KMS-11 (cell line): Measurements from ENCODE around the gene LRRC8B.

ENCODE experiments used
- H2AFZ ChIP-seq: fragments of 200-600 bp; sonication (generic); 2 replicates; pipeline ENCODE4 v1.6.1; 2016; ENCODE audit warnings: antibody characterized with exemption, mixed run types, low read depth
- H3K27ac ChIP-seq: fragments of 200-600 bp; sonication (generic); 2 replicates; pipeline ENCODE4 v1.6.1; 2016; ENCODE audit warnings: mild to moderate bottlenecking, mixed run types
- H3K27me3 ChIP-seq: fragments of 200-600 bp; sonication (generic); 2 replicates; pipeline ENCODE4 v1.6.1; 2017; ENCODE audit warnings: mild to moderate bottlenecking, low read depth, mixed run types, moderate library complexity; ENCODE audit not compliant: insufficient read depth
- H3K36me3 ChIP-seq: fragments of 200-600 bp; sonication (generic); 2 replicates; pipeline ENCODE4 v1.6.1; 2017; ENCODE audit warnings: mild to moderate bottlenecking, mixed run types; ENCODE audit not compliant: insufficient read depth
- H3K4me1 ChIP-seq: fragments of 200-600 bp; sonication (generic); 2 replicates; pipeline ENCODE4 v1.6.1; 2016; ENCODE audit warnings: mild to moderate bottlenecking, low read depth, mixed run types; ENCODE audit not compliant: poor library complexity, severe bottlenecking
- H3K4me2 ChIP-seq: fragments of 200-600 bp; sonication (generic); 2 replicates; pipeline ENCODE4 v1.7.0; 2016; ENCODE audit warnings: mild to moderate bottlenecking, mixed run types
- H3K4me3 ChIP-seq: fragments of 200-600 bp; sonication (generic); IDR thresholded peaks from 2 replicates; pipeline ENCODE4 v1.6.1; 2017; ENCODE audit warnings: low read depth, low read length, mixed read lengths; ENCODE audit not compliant: insufficient read depth
- H3K79me2 ChIP-seq: fragments of 200-600 bp; sonication (generic); 2 replicates; pipeline ENCODE4 v1.6.1; 2016; ENCODE audit warnings: low read depth, mixed run types; ENCODE audit not compliant: insufficient read depth
- H3K9ac ChIP-seq: fragments of 200-600 bp; sonication (generic); 2 replicates; pipeline ENCODE4 v1.6.1; 2016; ENCODE audit warnings: mild to moderate bottlenecking, mixed run types
- H4K20me1 ChIP-seq: fragments of 200-600 bp; sonication (generic); 2 replicates; pipeline ENCODE4 v1.6.1; 2016; ENCODE audit warnings: mild to moderate bottlenecking, mixed run types; ENCODE audit not compliant: insufficient read depth
- CTCF ChIP-seq: fragments of 200-600 bp; sonication (generic); conservative IDR thresholded peaks from 2 replicates; pipeline ENCODE4 v1.6.1; 2017; ENCODE audit warnings: low read depth, mild to moderate bottlenecking, antibody characterized with exemption, low read length, moderate library complexity, mixed read lengths

LRRC8B gene

DNA sequence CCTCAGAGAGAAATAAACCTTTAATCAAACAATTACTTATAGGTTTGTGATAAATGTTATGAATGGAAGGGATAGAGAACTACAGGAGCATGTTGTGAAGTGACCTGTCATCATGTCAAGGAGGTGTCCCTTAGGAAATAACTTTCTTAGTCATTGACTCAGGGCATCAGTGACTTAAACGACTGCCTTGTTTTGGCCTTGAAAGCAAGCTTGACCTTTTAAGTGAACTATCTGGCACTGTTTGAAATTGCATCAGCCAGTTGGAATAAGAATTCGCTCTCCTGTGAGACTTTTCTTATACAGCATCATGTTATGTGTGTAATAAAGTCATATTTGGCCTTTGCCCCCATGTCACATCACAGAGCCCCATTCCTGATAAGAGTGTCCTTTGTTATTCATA, 30.9 kb downstream of the LRRC8B start:
- no peaks in the 10 kb centered on the region for H3K27me3 ChIP-seq
- H3K4me1 ChIP-seq = peaks cover 18% of the 10 kb centered on the region
- H3K36me3 ChIP-seq = no peaks in the 10 kb centered on the region
- no peaks in the 10 kb centered on the region for H4K20me1 ChIP-seq
- H3K79me2 ChIP-seq = no peaks in the 10 kb centered on the region
- no peak overlapping the region for H2AFZ ChIP-seq
- H3K27ac ChIP-seq = no peak overlapping the region
- TF ChIP-seq CTCF = no peak
- no peak overlapping the region for H3K4me3 ChIP-seq
- no peak overlapping the region for H3K4me2 ChIP-seq
- H3K9ac ChIP-seq = no peak overlapping the region

GRCh38 chr1:89556726-89557444, 32.3 kb downstream of the LRRC8B start:
- no peak overlapping the region for H3K27ac ChIP-seq
- no peak overlapping the region for H3K9ac ChIP-seq
- H3K4me3 ChIP-seq = no peak overlapping the region
- H3K4me2 ChIP-seq = no peak overlapping the region
- no peaks in the 10 kb centered on the region for H3K27me3 ChIP-seq
- TF ChIP-seq CTCF = no peak
- peaks cover 16% of the 10 kb centered on the region for H3K4me1 ChIP-seq
- H2AFZ ChIP-seq = no peak overlapping the region
- H3K79me2 ChIP-seq = no peaks in the 10 kb centered on the region
- no peaks in the 10 kb centered on the region for H3K36me3 ChIP-seq
- no peaks in the 10 kb centered on the region for H4K20me1 ChIP-seq

DNA sequence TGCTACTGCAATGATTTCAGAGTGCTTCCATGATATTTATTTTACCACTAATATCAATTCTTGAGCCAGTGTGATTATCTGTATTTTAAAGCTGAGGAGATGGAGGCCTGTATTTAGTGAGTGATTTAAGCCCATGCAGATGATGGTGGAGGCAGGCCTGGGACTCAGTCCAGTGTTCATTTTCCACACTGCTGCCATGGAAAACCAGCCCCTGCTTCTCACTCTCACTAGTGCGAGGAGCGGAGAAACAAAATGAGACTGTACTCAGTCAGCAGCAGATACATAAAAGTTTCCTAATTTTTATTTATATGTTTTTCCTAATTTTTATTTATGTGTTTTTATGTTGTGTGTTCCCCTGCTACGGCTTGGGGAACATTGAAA, 32.8 kb downstream of the LRRC8B start:
- Histone ChIP-seq H4K20me1 (no peaks in the 10 kb centered on the region), H3K4me1 (peaks cover 10% of the 10 kb centered on the region), H3K9ac (no peak overlapping the region), H3K4me2 (no peak overlapping the region), H2AFZ (no peak overlapping the region), H3K27me3 (no peaks in the 10 kb centered on the region), H3K79me2 (no peaks in the 10 kb centered on the region), H3K36me3 (no peaks in the 10 kb centered on the region), H3K4me3 (no peak overlapping the region), H3K27ac (no peak overlapping the region)
- no peak for TF ChIP-seq CTCF

DNA sequence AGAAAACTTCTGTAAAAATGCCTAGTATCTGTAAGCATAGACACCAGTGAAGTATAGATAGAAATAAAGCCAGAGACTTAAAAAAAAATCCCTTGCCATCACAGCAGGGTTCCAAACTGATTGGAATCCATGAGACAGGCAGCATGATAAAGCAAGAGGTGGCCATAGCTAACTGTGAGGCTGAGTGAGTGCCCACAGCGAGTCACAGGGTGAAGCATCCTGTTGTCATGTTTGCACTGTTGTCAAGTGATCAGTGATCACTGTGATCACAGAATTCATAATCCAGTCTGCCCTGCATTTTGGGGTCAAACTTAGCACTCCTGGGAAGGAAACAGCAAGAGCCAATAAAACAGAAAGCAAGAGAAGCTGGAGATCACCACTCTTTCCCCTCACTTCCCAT, 33.3 kb downstream of the LRRC8B start:
- H2AFZ ChIP-seq = no peak overlapping the region
- no peaks in the 10 kb centered on the region for H3K27me3 ChIP-seq
- no peaks in the 10 kb centered on the region for H4K20me1 ChIP-seq
- TF ChIP-seq CTCF = no peak
- no peak overlapping the region for H3K4me3 ChIP-seq
- no peaks in the 10 kb centered on the region for H3K79me2 ChIP-seq
- H3K4me1 ChIP-seq = peaks cover 5% of the 10 kb centered on the region
- H3K27ac ChIP-seq = no peak overlapping the region
- no peak overlapping the region for H3K9ac ChIP-seq
- no peaks in the 10 kb centered on the region for H3K36me3 ChIP-seq
- no peak overlapping the region for H3K4me2 ChIP-seq
